ENCODE results near the gene STX7.
"Not testable (repeated sequence)": the region's sequence is repeated elsewhere in the genome, so short reads cannot be mapped to it uniquely, and the experiment has no call there.

STX7 gene, protein sequence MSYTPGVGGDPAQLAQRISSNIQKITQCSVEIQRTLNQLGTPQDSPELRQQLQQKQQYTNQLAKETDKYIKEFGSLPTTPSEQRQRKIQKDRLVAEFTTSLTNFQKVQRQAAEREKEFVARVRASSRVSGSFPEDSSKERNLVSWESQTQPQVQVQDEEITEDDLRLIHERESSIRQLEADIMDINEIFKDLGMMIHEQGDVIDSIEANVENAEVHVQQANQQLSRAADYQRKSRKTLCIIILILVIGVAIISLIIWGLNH

DNA sequence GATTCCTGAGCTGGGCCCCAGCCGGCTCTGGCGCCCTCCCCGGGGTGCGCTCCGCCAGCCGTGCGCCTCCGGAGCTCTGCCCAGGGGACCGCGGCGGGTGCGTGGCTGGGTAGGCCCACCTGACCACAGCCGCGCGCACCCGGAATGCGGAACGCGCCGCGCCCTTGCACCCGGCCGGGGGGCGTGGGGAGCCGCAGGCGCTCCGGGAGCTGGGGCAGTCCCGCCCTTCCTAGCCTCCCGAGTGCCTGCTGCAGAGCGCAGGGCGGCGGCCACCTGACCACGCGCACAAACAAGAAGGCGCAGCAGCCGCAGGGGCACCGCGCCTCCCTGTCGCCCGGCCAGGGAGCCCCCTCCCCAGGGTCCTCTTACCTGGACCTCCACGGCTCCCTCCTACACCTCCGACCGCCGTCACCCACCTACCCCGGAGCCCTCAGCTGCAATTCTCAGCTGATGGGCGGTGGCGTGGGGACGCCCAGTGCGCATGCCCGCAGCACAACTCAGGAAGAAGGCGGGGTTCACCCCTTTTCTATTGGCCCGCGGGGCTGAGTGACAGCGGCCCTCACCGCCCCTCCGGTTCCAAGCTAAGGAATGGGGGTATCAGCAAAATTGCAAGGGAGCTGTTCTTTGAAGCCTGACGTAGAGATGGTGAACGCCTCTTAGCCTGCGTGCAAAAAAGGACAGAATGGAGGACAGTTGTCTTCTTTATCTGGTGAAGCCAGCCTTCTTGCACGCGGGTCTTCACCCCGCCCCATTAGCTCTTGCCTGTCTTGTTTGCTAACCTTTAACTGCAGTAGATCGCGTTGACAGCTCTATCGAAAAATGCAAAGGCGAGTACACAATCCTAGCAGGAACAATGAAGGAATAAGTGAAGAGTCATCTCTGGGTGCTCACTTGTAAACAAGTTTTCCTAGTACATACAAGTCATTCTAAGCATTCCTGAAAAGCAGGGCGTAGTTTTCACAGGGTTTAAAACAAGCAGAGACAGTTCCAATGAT lies at the start of gene STX7:
TSS of gene STX7 (minus strand) at position 479 of the 995 bp plus-strand sequence. CDS start 9,586 bp downstream, outside the sequence.
- peak; percentile 76 for DNase-seq

DNA sequence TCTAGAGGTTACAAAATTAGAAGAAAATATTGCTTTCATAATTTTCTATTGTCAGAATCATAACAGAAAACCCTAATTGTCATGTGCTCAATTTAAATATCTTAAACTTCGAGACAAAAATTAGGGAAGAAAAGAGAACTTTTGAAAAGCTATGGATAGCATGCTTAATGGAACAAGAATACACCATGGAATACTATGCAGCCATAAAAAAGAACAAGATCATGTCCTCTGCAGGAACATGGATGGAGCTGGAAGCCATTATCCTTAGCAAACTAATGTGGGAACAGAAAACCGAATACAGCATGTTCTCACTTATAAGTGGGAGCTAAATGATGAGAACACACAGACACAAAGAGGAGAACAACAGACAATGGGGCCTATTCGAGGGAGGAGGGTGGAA lies 47.2 kb upstream of the STX7 start:
- DNase-seq, result not testable (repeated sequence)

DNA sequence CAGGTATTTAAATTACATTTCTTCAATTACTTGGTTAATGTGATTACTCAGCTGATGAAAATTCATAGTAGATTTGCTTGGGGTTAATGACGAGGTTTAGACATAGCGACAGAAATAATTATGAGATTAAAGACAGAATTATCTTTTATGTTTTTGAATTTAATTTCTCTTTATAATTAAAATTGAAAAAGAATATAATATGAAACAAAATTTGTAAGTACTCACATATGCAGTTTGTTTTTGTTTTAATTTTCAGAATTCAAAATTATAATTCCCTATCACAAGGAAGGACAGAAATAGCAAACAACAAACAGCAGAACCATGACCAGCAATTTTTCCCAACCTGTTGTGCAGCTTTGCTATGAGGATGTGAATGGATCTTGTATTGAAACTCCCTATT lies 39.5 kb upstream of the STX7 start, which contains the start of gene TAAR8:
TSS of gene TAAR8 (plus strand) at position 301 of the 400 bp plus-strand sequence. CDS start at position 322, 21 bp downstream.
- no peak for DNase-seq

DNA sequence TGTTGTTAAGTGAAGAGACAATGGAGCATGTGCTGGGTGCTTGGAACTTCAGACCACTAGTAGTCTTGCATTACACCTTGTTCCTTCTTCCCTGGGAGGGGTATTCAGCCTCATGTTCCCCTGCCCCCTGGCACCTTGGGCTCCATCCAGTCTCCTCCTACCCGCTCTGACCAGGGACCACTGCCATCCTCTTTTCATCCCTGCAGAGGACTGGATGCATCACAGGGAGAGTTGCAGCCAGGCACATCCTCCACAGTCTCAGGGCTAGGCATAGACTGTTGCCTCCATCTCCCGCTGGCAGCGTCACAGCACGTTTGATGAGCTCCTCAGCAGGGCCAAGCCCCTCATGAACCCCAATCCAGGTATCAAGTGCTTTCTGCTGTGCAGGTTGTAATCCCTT lies 38.3 kb upstream of the STX7 start:
- no peak for DNase-seq

DNA sequence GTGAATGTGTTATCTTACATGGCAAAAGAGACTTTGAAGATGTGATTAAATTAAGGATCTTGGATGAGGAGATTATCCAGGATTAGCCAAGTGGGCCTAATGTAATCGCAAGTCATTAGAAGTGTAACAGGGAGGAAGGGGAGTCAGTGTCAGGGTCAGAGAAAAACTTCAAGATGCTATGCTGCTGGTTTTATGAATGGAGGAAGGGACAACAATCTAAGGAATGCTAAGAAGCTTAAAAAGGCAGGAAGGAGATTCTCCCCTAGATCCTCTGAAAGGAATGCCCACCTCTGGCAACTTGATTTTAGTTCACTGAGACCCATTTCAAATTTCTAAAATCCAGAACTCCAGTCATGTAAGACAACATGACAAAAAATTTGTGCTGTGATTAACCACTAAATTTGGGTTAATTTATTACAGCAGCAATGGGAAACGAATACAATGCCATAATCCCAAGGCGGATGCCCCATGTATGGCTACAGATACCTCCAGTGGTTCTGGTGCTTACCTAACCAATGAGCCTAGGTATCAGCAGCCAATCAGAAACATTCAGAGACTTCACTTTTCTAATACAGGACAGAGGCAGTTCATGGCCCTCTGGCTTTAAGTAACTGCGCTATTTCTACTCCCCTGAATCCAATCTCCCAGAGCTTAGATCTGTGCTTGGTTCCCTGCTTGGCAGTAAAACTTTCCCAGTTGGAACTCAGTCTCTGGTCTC lies 36.0 kb upstream of the STX7 start:
- no peak for DNase-seq

DNA sequence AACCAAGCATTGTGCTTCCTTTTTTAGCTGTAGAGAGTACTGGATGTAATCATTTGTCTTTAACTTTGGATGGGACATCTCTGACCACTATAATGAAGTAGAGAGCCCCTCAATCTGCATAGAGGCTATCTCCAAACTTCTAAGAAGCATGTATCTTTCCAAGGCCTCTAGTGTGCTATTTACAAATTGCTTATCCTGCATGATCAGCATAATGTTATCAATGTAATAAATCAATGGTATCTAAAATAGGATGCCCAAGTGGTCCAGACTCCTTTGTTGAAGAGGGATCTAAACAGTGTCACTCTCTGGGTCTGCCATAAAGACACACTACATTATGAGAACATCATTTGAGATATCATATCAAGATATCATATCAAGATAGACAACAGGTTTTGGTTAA lies 31.9 kb upstream of the STX7 start:
- DNase-seq, result no peak

DNA sequence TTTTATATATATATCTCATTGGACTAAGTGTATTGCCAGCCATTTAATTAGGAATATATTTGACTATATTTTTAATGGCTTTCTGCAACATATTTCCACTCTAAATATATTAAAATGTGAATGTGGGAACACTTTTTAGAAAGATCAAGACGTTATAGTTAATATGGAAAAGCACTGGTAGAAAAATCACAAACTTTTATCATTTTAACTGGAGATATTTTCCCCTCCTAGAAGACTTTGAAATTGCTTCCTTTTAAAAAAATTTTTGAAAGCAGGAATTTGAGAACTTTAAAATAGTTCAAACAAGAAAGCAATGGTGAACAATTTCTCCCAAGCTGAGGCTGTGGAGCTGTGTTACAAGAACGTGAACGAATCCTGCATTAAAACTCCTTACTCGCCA lies 25.1 kb upstream of the STX7 start, which contains the start of gene TAAR9:
TSS of gene TAAR9 (plus strand) at position 301 of the 400 bp plus-strand sequence. CDS start at position 314, 13 bp downstream.
- no peak for DNase-seq

DNA sequence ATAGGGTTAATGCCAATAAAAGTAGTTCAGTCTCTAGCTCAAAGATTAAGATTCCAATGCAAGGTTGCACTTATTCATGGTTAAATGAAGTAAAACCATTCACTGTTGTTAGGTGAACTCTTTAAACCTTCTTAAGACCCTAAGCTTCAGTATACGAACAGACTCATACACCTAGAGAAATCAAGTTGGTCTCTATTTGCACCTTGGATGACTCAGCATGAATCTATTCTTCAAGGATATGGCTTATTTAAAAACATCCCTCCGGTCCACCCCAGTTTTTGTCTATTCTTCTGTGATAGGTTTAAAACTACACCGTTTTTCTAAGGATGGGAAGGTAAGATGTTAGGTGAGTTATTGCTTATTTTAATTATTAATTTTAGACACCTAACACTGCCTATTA lies 24.2 kb upstream of the STX7 start:
- DNase-seq, result no peak

DNA sequence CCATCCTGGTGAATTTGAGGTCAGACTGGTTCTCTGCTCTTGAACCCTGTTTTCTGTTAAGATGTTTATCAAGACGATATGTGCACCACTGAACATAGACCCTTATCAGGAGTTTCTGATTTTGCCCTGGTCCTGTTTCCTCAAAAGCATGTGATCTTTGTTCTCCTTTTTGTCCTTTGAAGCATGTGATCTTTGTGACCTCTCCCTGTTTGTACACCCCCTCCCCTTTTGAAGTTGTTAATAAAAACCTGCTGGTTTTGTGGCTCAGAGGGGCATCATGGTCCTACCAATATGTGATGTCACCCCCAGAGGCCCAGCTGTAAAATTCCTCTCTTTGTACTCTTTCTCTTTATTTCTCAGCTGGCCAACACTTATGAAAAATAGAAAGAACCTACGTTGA lies 21.6 kb upstream of the STX7 start:
- DNase-seq, result not testable (repeated sequence)

DNA sequence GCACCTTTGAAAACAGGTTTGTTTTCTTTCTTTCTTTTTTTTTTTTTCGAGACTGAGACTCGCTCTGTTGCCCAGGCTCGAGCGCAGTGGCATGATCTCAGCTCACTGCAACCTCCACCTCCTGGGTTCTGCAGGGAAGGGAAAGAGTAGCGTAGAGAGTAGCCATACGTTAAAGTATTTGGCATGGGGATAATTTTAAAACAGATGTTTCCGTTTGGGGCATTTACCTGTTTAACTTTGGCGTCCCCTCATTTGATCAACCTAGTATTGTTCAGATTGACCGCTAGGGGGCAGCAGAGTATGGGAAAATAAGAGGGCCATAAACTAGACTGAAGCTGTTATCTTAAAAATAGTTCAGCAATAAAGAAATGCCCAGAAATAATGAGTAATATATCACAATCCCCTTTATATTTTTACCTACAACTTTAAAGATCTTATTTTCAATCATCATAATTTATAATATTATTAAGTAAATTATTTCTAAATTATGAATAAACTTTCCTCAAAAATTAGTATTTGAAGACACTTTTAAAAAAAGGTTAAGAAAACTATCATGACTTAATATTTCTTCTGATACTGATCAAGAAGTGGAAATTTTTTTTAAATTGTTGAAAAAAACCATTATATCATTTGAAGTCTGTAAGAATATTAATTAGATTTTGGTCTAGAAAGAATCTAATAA lies 17.5 kb upstream of the STX7 start:
- peak; percentile 49 for DNase-seq

DNA sequence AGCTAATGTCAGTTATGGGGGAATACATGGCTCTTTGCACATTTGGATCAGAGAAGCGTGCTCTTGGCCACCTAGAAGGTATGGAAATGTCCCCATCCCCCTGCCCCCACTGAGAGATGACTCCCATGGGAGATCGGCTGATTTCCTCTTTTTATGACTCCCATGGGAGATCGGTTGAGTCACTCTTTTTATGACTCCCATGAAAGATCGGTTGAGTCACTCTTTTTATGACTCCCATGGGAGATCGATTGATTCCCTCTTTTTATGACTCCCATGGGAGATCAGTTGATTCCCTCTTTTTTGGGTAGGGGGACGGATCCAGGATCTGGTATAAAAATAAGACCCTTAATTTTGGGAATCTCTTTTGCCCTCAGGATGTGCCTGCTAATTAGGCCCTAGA lies 14.9 kb upstream of the STX7 start:
- no peak for DNase-seq

DNA sequence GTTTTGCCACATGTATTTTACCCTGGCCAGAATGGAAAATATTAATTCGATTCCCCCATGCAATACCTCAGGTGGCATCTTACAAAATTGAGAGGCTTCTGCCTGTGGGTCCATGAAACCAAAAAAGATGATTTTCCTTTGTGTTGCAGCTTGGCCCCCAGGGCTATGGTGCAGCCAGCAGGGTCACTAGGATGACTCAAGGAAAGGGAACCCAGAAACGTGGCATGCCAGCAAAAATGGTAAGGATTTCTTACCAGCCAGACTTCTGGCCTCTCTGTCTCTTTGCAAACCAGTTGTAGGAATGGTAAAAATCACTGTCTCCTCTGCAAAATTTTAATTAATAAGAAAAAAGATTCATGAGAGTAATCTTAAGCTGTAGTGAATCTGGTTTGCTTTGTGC lies 13.5 kb upstream of the STX7 start:
- no peak for DNase-seq

DNA sequence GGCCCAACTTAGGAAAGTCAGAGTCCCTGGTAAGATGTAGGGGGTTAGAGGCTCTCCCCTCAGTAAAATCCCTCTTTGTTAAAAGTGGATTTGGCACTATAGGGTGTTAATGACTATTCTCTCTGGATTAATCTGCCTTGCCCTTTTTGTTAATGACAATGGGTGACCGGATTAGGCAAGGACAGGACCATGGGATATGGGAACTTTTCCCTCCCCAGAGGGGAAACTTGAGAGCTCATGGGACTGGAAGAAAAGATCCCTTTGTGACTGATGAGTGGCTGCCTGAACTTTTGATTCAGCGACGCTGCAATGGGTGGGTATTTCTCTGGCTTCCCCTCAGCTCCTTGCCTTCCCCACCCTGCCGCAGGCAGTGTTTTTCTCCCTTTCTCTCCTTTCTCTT lies 12.9 kb upstream of the STX7 start:
- DNase-seq, result no peak

DNA sequence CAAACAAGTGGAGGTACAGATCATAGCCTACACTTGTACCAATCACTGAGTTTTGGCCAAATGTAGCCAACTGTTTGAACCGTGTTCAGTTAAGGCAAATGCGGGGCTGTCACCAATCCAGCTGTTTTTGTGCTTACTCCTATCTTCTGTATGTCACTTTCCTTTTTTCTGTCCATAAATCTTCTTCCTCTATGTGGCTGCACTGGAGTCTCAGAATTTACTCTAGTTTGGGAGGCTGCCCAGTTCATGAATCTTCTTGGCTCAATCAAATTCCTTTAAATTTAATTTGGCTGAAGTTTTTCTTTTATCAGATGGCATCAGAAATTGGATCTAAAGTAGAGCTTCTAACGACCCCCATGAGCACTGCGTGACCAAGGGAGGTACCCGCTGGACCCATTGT lies 11.7 kb upstream of the STX7 start:
- no peak for DNase-seq

DNA sequence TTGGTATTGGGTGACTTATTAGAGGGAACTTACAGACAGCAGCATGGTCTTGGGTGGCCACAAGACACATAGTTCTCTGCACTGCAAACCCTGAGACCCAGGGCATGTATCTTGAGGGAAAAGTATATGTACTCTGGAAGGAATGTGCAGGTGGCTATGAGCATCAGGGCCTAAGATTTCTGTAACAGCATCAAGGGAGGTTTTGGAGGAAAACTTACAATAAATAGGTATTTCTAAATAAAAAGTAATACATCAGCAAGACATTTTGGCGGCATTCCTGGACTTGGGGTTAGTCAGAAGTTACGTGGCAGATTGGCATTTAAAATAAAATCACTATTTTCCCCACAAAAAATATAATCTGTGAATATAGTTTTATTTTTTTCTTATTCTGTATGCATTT lies 8.0 kb upstream of the STX7 start:
- DNase-seq, result no peak

DNA sequence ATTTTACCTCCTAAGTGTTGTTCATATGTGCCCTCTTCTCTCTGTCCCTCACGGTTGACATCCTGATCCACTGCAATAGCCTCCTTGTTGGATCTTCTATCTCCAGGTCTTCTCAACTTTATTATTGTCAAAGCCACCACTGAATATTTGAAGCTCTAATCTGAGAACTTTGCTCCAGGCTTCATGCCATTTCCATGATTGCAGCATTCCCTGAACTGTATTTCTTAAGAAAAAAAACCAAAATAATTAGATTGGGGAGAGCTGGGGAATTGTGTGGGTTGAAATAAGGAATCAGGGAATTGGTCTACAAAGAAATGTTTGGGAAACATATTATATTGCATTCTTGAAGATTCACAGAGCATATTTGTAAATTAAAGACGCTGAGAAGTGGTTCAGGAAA lies 2.5 kb upstream of the STX7 start:
- no peak for DNase-seq

DNA sequence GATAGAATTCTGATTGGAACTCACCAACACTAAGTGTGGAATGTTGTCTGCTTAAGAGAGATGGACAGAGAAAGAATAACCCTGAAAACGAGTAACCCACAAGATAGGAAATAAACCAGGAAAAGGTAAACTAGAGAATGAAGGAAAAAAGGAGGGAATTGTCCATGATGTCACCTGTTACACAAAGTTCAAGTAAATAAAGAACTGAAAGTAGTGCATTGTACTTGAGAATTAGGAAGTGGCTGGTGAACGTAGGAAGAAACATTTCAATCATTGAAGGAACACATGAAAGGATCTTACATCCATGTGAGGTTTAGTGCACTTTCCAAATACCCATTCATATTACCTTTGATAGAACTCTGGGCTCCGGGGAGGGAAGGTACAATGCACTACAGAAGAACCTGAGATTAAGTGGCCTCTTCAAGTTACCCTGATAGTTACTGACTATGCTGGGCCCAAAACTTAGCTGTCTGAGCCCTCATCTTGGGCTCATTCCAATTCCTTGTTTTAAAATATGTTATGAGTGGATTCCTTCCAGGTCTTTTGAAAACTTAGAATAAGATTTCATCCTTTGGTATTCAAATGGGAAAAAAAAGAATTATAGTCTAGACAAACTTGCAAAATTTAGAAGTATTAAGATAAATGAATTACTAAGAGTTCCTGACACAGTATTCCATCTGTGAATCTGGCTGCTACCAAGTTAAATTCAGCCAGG lies 1.1 kb upstream of the STX7 start:
- no peak for DNase-seq

DNA sequence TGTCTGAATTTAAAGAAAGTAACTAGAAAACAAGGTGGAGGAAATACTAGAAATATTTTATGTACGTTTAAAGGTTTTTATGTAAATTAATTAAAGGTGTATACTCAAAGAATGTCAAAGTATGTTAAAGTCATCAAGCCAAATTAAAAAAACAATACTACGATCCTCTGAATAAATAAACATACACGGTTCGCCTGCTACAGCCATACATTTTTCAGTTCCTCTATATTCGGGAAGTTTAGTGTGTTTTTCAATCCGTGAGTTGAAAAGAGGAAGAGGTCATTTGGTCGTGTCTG lies 626 bp downstream of the STX7 start:
- DNase-seq, result no peak

DNA sequence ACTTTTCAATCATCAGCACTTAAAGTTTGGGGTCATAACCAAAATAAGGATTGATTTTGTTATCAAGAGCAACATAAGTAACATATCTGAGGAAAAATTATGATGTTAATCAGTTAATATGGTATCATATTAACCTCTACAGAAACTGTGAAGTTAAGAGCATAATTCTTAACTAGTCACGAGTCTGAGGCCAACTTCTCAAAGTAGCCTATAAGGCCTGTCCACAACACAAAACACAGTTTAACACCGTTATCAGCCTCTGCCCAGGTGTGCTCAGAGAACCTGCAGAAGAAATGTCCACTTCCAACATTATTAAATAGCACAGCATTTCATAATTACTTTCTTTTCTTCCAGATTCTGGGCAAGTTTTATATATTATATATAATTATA lies 1.1 kb downstream of the STX7 start:
- no peak for DNase-seq

DNA sequence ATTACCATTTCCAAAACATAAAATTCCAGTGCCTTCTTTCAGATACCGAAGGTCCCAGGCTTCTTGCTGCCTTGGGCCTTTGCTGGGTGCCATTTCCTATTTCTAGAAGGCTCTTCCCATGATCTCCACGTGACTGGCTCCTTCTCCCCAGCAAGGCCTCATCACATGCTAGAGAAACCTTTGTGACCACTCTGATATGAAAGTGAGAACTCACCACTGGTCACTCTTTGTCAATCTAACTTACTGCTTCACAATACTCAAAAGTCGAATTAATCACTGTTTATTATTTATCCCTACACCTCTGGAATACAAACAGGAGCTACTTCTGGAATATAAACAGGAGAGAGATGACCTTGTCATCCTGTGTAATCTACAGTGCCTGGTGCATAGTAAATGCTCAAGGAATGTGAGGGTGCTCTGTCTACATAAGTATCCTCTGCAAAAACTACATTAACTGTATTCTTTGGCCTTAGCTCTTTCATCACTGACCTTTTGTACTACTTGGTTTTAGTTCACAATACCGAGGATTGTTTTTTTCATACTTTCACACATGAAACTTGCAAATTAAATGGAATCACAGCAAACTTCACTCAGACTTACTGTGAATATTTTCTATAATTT lies 1.6 kb downstream of the STX7 start:
- no peak for DNase-seq
